ENCODE measurements around the gene UPF1.

Gene UPF1

DNA sequence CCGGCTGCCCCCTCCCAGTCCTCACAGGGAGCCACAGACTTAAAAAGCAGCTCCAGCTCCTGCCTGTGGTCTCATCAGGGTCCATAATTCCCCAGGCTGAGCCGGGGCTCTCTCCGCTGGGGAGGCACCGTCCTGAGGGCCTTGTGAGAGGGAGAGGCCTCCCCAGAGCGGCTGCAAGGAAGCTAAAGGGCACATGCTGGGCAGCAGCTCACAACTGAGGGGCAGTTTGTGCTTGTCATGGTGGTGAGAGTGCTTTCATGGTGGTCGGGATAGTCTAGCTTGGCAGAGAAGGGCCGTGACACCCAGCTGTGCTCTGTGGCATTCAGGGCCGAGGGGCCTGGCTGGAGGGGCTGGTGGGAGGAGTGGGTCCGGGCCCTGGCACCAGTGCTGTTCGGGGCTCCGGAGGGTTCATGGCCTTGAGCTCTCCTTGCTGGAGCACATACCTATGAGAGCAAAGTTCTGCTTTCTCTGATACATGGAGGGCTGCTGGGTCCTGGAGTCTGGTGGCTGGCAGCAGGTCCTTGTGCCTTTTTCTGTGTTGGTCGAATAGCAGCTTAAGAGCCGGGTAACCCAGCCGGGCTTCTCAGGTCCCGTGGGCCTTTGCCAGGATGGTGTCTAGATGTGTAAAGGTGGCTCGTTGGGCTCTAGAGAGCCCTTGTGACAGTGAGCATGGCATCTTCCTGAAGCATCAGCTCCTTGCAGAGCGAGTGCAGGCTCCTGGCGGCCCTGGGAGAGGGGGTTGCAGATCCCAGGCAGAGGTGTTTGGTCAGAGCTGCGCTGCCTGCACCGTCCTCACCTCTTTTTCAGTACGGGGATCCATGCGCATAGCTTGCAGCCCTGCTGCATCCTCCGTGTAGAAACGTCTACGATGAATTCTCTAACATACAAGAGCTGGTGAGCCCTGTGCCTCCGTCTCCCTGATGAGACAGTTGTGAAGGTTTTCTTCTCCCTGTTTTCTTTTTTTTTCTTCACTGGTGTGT lies 8.8 kb downstream of the UPF1 start:
- DNase-seq (ENCODE audit: low read depth, low spot score): no peak

DNA sequence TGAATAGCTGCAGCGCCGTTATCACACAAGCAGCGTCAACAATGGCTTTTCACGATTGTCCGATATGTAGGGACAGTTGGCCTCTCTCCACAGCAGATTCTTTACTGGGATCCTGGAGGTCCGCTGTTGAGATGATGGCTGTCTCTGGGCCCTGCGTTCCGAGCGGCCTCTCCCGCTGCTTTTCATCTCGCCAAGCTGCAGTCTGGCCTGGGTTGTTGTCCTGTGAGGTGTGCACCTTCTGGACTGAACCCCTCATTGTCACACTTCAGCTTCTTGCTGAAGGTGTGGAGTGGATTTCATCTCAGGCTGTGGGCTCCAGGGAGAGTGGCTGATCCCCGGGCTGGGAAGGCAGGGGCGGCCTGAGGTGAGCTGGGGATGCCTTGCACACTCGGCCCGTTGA lies 9.6 kb downstream of the UPF1 start:
- no peak for DNase-seq (ENCODE audit: low read depth, low spot score)

DNA sequence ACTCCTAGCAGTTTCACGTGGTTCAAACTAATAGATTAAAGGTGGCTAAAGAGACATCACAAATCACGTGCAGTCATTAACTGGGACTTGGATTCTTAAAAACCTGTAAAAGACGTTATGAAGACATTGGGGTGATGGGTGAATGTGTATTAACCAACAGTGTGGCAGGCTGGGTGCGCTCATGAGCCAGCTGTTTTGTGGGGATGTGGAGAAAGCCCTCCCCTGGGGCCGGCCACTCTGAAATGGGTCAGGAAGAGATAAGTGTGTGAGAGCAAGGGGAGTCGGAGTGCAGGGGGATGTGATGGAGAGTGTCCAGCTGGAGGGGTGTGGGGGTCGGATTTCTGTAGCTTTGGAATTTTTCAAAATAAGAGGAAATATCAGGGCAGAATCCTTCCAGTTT lies 10.4 kb downstream of the UPF1 start:
- no peak for DNase-seq (ENCODE audit: low read depth, low spot score)

DNA sequence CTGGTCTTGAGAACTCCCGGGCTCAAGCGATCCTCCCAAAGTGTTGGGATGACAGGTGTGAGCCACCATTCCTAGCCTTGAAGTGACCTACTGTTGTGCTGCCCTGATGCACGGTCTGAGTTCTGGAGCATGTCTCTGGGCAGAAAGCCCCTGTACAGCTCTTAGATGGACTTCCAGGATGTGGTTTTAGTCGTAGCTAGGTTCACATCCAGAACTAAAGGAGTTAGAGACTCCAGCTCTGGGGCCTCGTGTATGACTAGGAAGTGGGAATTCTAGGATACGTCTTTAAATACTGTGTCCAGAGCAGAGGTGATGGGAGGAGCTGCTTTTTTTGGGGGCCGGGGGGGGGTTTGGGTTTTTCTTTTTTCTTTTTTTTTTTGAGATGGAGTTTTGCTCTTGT lies 12.2 kb downstream of the UPF1 start:
- DNase-seq (ENCODE audit: low read depth, low spot score): no peak

DNA sequence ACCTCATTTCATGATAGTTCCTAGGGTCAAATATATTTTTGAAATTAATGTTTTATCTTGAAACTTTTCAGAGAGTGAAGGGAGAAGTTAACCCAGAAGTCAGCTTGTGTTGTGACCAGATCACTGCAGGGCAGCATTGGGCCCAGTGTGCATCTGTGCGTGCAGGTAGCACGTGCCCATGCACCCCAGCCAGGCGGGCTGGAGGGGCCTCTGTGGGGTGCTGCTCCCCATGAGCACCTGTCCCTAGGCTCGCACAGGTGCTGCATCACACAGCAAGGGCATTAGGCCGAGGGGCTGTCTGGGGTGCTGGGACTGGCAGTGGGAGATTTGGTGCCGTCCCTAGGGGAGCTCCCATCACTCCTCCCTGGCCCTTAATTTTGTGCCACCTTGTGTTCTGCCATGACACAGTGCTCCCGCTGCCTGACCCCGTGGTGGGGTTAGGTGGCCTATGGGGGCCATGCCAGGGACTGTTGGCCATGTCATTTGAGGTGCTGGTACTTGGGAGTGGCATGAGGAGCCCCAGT lies 13.1 kb downstream of the UPF1 start:
- no peak for DNase-seq (ENCODE audit: low read depth, low spot score)

DNA sequence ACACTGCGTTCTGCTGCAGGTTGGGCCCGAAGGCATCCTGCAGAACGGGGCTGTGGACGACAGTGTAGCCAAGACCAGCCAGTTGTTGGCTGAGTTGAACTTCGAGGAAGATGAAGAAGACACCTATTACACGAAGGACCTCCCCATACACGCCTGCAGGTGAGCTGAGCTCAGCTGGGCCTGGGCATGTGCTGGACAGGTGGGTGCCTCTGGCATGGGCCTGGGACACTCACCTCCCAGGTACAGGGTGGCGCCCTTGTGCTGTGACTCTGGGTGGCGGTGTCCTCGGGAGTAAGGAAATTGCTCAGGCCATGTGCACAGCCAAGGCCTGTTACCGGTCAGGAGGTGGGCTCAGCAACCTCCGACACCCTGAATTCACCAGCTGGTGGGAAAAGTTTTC lies 14.2 kb downstream of the UPF1 start:
- DNase-seq (ENCODE audit: low read depth, low spot score): no peak

DNA sequence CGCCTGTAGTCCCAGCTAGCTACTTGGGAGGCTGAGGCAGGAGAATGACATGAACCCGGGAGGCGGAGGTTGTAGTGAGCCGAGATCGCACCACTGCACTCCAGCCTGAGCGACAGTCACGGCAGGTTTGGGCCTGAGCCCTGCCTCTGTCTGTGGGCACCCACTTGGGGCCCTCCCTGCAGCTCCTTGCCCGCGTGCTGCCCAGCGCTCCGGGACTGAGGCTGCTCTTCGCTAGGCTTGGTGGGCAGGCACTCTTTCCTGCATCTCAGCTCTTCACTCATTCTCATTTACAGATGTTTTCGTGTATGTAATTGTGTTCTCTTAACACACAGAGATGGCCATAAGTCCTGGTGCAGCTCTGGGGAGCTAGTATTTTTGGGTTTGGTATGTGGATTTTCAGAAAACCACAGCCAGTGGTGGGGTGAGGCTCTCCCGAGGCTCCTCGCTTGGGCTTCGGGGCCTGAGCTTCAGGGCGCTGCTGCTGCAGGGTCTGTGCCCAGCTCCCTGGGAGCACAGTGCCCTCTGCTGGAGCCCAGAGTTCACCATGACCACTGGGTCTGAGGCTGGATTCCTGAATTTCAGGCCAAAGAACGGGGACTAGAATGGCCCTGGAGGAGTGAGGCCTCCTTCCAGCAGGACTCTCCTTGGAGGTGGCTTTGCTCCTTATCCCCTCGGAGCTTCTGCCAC lies 15.2 kb downstream of the UPF1 start:
- DNase-seq (ENCODE audit: low read depth, low spot score): peak; percentile 31

DNA sequence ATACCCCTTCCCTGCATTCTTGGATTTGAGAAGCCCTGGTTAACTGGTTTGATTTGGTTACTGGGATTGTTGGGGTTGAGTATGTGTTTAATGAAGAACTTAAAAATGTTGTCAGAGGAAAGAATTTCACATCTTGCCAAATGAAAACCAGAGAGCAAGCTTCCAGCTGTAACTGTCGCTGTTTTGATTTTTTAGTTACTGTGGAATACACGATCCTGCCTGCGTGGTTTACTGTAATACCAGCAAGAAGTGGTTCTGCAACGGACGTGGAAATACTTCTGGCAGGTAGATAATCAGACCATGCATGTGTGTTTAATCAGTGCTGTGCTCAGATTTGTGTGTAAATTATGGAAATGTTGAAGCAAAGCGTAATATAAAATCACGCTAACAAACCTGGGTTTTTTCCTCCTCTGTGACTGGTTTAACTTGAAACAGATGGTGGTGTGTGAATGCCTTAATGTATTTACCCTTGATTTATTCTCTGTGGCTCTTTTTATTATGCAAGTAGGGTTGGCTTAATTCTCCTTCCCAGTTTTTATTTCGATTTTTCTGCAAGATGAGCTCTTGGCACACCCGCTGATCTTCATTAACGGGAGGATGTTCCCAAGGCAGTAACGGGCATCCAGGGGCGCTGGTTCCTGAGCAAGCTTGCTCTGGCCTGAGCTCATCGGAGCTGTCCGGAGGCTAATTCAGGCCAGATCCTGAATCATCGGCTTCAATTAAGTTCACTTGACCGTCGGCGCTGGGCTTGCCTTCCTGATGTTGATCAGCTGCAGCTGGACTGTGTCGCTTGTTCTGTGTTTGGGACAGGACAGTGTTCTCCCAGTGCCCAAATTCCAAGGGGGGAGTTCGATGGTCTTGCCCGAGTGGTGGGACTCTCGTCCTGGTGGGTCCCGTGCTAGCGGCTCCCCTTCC lies 16.0 kb downstream of the UPF1 start:
- no peak for DNase-seq (ENCODE audit: low read depth, low spot score)

DNA sequence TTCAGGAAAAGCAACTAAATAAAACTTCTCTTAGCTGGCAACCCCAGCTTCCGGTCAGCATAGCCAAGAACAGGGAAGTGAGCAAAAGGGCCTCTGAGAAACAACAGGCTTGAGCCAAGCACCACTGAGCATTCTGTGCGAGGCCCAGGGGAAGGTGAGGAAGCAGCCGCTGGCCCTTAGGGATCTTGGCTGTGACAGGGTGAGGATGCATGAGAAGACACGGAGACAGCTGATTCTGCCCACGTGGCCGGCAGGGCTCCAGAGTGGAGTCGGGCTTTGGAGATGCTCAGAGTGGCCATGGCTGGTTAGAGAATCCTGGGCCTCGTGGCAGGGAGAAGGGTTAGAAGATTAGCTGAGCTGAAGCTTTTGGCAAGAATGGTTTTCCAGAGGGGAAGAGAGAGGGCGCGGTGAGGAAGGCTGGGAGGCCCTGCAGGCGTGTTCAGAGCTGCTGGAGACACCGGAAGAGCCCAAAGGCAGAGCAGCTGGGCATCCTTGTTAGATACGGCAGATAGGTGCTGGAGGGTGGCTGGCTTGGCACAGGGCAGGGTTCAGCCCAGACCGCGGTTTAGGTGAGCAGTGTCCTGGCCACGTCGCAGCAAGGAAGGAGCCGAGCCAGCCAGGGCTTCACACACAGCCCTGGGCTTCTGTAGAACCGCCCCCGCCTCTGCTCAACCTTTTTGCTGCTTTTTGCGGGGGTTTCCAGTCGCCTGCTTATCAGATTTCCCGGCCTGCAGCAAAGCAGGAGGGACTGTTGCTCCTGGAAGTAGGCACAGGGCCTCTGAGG lies 17.3 kb downstream of the UPF1 start:
- DNase-seq (ENCODE audit: low read depth, low spot score): no peak

DNA sequence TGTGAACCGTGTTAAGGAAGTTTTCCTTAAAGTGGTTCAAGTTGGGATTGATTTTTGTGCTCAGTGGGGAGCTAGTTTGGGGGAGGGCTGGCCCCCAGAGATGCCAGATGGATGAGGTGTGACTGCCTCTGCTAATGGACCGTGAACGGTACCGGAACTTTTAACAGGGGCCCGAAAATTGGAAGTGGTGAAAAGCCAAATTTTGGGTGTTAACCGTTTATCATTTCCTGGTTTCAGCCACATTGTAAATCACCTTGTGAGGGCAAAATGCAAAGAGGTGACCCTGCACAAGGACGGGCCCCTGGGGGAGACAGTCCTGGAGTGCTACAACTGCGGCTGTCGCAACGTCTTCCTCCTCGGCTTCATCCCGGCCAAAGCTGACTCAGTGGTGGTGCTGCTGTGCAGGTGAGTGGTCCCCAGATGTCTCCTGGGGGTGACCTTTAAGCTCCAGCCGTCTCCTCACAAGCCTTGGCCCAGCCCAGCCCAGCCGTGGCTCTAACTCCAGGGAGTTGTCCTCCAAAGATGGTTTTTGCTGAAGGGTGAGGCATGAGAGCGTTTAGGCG lies 18.2 kb downstream of the UPF1 start:
- DNase-seq (ENCODE audit: low read depth, low spot score): no peak

DNA sequence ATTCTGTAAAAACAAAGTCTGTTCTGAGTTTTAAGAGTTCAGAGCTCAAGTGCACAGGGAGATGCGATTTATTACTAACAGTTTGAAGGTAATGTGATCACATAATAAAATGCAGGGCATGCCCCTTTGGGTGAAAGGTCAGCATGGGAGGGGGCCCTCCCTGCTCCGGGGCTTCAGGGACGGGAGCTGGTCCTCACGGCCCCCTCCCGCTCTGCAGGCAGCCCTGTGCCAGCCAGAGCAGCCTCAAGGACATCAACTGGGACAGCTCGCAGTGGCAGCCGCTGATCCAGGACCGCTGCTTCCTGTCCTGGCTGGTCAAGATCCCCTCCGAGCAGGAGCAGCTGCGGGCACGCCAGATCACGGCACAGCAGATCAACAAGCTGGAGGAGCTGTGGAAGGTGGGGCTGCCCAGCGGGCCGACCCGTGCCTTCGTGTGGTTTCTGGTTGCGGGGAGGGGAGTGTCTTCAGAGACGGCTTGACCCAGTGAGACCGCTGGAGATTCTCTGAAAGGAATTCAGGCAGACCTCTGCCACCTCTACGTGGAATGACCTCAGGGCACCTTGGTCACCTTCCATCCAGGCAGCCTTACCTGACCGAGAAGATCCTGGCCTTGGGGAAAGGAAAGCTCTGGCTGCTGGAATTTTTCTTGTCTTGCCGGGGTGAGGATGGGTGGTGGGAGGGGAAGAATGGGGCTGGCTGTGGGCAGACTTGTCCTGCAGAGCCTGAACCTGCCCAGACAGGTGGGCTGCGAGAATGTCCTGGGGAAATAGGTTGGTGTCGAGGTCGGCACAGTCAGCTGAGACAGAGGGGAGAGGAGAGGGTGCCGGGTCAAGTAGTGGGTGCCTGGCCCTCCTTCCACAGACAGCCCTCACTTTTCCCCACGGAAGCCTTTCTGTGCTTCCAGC lies 19.0 kb downstream of the UPF1 start:
- DNase-seq (ENCODE audit: low read depth, low spot score): no peak

DNA sequence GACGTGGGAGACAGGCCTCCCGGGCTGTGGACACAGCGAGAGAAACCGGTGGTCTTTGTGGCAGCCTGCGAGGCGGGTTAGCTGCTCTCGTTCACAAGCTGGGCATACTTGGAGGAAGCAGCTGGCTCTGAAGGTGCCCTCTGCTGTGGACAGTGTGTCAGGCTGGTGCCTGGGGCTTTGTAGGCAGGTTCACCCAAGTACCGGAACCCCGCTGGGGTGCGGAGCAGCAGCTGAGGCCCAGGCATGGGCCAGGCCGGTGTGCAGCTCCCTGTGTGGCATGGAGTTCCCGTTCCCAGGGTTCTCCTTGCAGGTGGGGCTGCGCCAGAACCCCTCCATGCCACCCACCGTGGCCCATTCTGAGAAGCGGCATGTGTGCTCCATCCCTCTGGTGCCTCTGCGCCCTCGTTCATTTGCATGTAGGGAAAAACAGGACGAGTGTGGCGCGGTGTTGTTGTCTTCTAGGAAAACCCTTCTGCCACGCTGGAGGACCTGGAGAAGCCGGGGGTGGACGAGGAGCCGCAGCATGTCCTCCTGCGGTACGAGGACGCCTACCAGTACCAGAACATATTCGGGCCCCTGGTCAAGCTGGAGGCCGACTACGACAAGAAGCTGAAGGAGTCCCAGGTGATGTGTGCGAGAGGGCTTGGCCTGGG lies 20.0 kb downstream of the UPF1 start:
- DNase-seq (ENCODE audit: low read depth, low spot score): no peak

DNA sequence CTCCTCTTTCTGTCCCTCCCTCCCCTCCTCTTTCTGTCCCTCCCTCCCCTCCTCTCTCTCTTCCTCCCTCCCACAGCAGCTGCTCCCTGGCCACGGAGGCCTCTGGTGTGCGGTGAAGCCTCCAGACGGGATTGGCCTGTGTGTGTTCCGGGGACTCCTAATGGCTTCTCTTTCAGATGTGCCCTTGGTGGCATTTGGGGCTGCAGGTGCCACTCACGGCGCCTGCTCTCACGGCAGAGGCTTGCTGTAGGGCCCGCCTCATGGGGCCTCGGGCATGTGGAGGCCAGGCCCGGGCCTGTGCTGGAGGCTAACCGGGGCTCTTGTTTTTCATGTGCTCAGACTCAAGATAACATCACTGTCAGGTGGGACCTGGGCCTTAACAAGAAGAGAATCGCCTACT lies 20.9 kb downstream of the UPF1 start:
- no peak for DNase-seq (ENCODE audit: low read depth, low spot score)

DNA sequence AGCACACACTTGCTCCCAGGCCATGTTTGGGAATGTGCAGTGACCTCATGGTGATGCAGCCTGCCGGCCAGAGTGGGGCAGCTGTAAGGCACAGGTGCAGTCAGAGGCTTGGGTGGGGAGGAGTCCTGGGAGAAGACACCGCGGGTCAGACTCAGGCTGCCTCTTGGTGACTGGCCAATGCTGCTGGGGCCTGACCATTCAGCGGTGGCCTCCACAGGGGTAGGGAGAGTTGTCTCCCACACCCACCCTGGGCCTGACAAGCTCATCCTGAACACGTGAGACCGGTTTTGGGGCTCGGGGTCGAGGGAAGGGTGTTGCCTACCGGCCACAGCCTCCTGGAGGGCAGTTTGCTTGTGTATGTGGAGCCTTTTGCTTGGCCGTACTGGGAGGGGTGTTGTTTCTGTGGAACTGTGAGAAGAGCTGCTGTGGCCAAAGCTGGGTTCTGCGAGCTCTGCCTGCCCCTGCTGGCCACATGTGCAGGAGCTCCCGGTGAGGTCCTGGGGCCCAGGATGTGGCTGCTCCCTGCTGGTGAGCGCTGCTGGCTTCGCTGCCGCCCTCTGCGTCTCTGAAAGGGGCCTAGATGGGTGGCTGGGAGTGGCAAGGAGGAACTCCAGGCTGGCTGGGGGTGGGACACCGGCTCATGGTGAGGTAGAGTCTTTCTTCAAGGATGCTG lies 22.1 kb downstream of the UPF1 start:
- no peak for DNase-seq (ENCODE audit: low read depth, low spot score)

DNA sequence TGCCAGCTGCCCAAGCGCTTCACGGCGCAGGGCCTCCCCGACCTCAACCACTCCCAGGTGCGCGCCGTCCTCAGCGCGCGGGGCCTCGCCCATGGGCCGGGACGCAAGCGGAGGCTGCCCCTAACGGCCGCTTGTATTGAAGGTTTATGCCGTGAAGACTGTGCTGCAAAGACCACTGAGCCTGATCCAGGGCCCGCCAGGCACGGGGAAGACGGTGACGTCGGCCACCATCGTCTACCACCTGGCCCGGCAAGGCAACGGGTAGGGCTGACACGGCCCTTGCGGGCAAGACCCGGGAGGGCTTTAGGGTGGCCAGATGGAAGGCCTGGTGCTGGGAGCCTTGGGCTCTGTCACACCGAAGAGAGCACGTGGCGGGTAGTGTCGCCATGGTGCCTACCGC lies 23.2 kb downstream of the UPF1 start:
- no peak for DNase-seq (ENCODE audit: low read depth, low spot score)

DNA sequence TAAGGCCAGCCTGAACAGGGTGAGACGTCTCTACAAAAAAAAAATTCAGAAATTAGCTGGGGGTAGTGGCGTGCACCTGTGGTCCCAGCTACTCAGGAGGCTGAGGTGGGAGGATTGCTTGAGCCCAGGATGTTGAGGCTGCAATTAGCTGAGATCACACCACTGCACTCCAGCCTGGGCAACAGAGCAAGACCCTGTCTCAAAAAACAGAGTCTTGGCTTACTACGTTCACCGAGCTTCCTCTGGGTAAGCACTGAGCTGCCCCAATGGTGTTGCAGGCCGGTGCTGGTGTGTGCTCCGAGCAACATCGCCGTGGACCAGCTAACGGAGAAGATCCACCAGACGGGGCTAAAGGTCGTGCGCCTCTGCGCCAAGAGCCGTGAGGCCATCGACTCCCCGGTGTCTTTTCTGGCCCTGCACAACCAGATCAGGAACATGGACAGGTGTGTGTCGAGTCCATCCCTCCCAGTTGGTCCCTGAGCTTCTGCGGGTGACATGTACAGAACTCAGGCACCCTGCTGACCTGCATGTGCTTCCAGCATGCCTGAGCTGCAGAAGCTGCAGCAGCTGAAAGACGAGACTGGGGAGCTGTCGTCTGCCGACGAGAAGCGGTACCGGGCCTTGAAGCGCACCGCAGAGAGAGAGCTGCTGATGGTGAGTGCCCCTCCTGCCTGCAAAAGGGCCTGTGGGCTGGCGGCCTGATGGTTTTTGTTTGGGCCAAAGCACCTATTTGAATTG lies 24.1 kb downstream of the UPF1 start:
- no peak for DNase-seq (ENCODE audit: low read depth, low spot score)

DNA sequence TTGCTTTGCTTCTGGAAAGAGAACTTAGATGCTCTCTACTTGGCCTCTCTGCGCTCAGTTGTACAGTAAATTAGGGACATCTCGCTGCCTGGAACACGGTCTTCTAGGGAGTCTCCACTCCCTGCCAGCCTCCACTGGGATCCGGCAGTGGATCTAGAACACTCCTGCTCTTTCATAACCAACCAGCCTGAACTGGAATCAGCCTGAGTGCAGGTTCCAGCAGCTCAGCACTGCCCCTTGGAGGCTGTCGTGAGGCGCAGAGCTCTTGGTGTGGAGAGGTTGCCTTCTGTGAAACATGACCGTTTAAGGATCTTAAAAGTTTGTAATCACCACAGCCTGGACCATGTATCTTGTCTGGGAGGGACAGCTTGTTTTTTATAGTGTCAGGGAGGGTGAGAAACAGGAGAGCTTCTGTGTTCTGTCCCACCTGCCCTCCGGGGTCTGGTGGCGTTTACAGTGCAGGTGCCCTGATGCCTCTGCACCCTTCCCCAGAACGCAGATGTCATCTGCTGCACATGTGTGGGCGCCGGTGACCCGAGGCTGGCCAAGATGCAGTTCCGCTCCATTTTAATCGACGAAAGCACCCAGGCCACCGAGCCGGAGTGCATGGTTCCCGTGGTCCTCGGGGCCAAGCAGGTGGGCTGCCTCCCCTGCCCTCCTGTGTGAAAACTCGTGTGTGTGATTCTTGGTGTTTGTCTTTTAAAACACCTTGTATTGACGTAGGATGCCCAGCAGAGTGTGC lies 24.8 kb downstream of the UPF1 start:
- no peak for DNase-seq (ENCODE audit: low read depth, low spot score)
